ENCODE results near the gene PSMG1. TPM values are rescaled to one million over a fixed set of nuclear protein-coding genes. Genes with fewer than 3 reads are reported as not detected.

The PSMG1 gene
- total RNA-seq, 2 donors from 2014 or later = 10.5 to 14.6 TPM

Other genes with a start within 250 kb of the PSMG1 start
- 10 to 100 TPM; 71.9 to 81.6 TPM for gene BRWD1, start 130.2 kb upstream of the PSMG1 start, total RNA-seq
- gene HMGN1, start 165.6 kb upstream of the PSMG1 start, total RNA-seq = 100 to 1,000 TPM; 183 to 231 TPM

Data from T-helper 17 cell (primary cell).